Renal pelvis (tissue), 4 donors: ENCODE results near the gene C7orf57. TPM values are rescaled to one million over a fixed set of nuclear protein-coding genes. Genes with fewer than 3 reads are reported as not detected.
"Not testable (repeated sequence)": the region's sequence is repeated elsewhere in the genome, so short reads cannot be mapped to it uniquely, and the experiment has no call there.

ENCODE experiments used
- DNase-seq: peaks from one replicate; pipeline ENCODE4 v3.0.0-alpha.2; 2013
- polyA plus RNA-seq, 3 donors: library from polyadenylated mRNA; unstranded; fragments of 120-200 nt; gene quantifications; one replicate each; pipeline ENCODE4 v1.2.1, GENCODE V29; 2013; ENCODE audit not compliant: insufficient read length in 3 of 3

The C7orf57 gene
- polyA plus RNA-seq, 3 donors: 0.43 to 1.1 (median 0.64) TPM

DNA sequence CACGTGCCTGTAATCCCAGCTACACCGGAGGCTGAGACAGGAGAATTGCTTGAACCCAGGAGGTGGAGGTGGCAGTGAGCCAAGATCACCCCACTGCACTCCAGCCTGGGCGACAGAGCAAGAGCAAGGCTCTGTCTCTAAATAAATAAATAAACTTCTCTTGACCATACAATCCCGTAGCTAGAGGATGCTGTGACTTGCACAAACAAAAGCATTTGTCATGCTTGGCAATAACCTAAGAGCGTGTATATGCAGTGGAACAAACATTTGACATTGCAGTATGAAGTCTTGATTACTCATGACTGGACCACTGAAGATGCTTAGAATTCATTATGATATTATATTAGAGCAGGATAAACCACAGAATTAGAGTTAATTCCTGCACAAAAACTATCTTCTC lies 1.4 kb upstream of the C7orf57 start:
- DNase-seq: no peak

- peak; percentile 30 for DNase-seq
Measured at GRCh38 chr7:48035967-48036478, 680 bp downstream of the C7orf57 start.

DNA sequence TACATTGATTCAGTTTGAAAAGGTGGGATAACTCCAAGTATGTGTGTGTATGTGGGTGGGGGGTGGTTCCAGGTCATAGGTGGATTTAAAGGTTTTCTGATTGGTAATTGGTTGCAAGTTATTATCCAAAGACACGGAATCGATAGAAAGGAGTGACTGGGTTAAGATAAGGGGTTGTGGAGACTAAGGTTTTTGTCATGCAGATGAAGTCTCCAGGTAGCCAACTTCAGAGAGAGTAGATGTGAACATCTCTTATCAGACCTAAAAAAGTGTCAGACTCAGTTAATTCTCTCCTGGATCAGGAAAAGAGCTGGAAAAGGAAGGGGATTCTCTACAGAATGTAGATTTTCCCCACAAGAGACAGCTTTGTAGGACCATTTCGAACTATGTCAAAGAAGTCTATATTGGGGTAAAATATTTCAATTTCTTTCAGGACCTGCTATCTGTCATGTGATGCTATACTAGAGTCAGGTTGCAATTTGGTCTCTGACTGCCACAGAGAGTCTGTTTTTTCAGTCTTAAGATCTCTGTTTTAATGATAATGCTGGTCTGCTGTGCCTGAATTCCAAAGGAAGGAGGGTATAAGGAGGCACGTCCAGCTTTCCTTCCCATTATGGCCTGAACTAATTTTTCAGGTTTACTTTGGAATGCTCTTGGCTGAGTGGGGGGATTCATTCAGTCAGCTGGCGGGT lies 3.6 kb downstream of the C7orf57 start:
- DNase-seq: no peak

GRCh38 chr7:48040944-48041652 lies 5.8 kb downstream of the C7orf57 start:
- DNase-seq: no peak

- DNase-seq: no peak
Measured at GRCh38 chr7:48041653-48041970, 6.3 kb downstream of the C7orf57 start.

DNA sequence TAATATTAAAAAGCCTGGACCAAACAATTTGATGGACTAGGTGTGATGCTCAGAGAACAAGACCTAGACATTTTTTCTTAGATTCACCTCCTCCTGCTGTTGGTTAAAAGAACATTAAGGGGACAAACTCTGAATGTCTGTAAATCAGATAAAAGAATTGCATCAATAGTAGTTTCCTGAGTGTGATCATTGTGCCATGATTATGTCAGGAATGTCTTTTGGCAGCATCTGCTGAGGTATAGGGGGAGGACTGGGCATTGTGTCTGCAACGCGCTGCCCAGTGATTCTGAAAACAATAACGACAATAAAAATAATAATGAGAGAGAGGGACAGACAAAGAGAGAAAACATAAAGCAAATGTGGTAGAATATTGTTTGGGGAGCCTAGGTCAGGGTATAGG lies 6.9 kb downstream of the C7orf57 start:
- no peak for DNase-seq

DNA sequence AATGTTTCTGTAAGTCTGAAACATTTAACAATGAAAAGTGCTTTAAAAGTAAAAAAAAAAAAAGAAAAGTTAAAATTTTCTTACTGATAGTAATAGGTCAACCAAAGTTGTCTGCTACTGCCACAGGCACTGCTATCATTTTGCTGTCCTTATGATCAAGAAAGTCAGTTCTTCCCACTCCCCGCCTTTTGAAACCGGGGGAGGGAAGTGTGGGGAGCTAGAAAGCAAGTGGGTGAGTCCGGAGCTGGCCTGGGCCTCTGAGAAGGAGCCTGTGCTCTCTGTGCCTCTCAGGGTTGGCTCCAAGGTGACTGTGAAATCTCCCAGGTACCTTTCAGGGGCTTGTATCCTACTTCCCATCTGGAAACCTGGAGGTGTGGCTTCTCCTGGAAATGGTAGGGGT lies 7.3 kb downstream of the C7orf57 start:
- no peak for DNase-seq

DNA sequence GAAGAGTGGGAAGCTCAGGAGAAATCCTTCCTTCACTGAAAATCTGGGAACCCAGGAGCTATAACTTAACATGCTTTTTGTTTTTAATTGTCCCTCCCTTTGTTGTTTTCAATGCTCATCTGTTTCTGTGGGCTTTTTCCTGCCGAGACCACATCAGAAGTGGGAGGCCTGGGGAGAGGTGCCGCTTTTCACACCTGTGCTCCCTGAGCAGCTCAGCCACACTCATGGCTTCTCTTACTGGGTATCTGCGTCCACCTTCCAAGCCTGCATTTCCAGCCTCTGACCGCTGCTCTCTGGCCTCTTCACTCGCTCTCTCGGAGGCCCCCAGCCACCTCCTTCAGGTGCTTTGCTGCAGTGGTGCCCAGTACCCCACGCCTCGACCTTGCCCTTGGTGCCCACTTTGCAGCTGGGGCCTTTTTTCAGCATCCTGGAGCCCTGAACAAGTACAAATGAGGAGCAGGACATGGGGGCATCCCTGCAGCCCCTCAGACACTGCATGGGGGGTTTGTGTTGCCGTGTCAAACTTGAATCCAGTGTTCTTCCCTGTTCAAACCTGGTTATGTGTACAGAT lies 9.9 kb downstream of the C7orf57 start:
- DNase-seq: no peak

DNA sequence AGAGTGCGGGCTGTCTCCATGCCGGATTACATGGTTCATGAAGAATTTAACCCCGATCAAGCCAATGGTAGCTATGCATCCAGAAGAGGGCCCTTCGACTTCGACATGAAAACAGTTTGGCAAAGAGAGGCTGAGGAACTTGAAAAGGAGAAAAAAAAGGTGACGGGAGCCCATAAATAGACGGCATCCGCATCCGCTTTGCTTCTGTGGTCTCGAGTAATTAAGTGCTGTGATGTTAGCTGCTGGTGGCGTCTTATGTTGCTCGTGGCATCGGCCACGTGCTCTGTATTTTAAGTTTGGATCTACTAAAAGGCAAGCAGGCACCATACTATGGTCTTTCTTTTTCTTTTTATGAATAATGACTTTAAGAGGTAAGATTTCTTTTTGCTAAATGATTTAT lies 11.1 kb downstream of the C7orf57 start:
- DNase-seq: no peak

DNA sequence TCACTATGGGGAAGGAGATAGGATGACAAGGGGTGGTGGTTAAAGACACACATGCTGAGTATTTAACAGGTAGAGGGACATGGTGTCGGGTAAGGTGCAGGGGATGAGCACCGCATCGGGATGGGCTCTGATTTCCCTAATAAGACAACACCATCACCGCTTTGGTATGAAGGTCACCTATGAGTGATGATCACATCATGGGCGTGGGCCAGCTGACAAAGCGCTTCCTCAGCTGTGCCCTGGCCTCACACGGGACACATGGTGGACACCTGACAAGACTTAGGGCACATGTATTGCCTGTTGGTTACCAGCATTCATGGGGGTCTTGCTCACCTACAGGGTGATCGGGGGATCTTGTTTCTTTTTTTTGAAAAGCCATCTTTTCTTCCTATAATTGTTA lies 12.8 kb downstream of the C7orf57 start:
- no peak for DNase-seq

DNA sequence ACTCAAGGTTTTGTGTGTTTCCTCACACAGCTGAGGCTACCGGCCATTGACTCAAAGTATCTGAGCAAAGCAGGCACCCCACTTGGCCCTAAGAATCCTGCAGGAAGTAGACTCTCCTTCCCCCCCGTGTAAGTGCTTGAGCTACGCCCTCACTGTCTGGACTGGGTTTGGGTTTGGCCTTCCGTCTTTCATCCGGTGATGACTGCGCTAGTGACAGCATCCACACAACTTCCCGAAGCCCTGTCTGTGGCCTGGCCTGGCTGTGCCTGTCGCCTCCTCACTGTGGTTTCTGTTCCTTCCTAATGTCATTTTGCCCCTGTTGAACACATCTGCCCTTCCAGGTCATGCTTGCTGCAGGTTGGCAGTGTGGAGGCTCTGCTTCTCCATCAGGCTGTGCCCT lies 14.5 kb downstream of the C7orf57 start:
- DNase-seq: no peak

DNA sequence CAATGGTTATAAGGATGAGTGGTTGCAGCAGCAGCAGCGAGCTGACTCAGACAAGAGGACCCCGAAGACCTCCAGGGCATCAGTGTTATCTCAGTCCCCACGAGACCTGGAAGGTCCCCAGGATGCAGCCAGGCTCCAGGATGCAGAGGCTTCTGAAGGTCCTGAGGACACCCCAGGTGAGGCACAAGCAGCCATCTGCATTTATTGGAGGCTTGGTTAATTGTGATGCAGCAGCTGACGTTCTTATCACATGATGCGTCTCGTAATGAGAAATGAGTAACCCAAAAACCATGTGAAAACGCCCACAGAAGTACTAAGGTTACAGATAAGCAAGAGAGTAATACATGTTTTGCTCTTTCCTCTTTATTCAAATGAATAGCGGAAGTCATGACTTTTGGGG lies 17.4 kb downstream of the C7orf57 start:
- DNase-seq: no peak

GRCh38 chr7:48053736-48054135 lies 18.4 kb downstream of the C7orf57 start:
- DNase-seq: no peak

- DNase-seq: no peak
Measured at GRCh38 chr7:48058990-48059389, 23.6 kb downstream of the C7orf57 start.

- no peak for DNase-seq
Measured at GRCh38 chr7:48059706-48060105, 24.4 kb downstream of the C7orf57 start.

GRCh38 chr7:48063985-48064384 lies 28.6 kb downstream of the C7orf57 start:
- DNase-seq: no peak

DNA sequence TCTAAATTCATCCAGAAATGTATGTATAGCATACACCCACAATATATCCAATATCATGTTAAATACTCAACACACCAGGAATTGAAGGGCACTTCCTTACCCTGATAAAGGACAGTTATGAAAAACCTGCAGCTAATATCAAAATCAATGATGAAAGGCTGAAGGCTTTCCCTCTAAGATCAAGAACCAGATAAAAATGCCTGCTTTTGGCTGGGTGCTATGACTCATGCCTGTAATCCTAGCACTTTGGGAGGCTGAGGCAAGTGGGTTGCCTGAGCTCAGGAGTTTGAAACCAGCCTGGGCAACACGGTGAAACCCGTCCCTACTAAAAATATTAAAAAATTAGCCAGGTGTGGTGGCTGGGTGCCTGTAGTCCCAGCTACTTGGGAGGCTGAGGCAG lies 32.1 kb downstream of the C7orf57 start:
- no peak for DNase-seq

DNA sequence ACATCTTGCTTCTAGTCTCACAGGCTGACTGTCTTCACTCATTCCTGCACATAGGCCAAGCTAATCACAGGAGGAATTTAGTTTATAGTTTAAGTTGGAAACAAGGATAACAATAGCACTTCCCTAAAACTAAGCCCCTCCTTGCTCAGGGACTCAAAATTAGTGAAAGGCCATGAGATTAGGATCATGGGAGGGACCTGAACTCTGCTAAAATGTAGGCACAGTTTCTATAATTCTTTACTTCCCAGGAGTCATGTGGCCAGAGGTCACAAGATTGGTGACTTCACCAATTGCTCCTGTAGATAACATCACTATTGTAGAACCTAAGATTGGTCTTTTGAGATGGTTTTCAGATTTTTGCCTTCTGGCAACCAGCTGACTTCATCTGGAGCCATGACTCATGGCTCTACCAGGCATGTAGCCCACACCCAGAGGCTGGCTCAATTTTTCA lies 38.9 kb downstream of the C7orf57 start:
- DNase-seq: no peak

DNA sequence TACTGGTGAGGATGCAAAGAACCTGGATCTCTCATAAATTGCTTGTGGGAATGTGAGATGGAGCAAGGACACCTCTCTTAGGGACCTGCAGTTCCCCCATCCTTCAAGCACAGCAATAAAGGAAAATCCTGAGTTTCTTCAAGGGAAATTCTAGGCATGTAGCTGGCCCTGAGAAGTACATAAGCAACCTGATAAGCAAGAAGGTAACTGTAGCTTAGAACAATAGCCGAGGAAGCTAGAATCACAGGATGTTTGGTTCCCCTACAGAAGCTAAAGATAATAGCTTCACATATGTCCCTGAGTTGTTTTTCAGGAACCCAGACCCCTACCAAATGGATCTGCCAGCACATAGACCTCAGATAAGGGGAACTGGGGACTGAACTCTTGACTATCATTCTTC lies 42.1 kb downstream of the C7orf57 start:
- DNase-seq: no peak

GRCh38 chr7:48078470-48078869 lies 43.1 kb downstream of the C7orf57 start:
- no peak for DNase-seq

GRCh38 chr7:48082378-48082777 lies 47.0 kb downstream of the C7orf57 start:
- DNase-seq: not testable (repeated sequence)

- DNase-seq: no peak
Measured at GRCh38 chr7:48083114-48083830, 47.9 kb downstream of the C7orf57 start.
